Large intestine (tissue), 12 donors: ENCODE data around the gene ZMYM4. TPM values are rescaled to one million over a fixed set of nuclear protein-coding genes. Genes with fewer than 3 reads are reported as not detected.
"Not testable (repeated sequence)": the region's sequence is repeated elsewhere in the genome, so short reads cannot be mapped to it uniquely, and the experiment has no call there.

Experiments used
- DNase-seq, 2 donors: peaks; one replicate each; pipeline versions ENCODE4 v3.0.0 to v3.0.0-alpha.2; 2013
- H3K27ac ChIP-seq: one replicate; pipeline ENCODE4 v1.5.1; 2013; ENCODE audit warnings: low read length
- H3K27me3 ChIP-seq: 2 replicates; pipeline ENCODE4 v1.6.1; 2013; ENCODE audit warnings: low read length; ENCODE audit not compliant: control insufficient read depth, insufficient read depth
- H3K36me3 ChIP-seq: 2 replicates; pipeline ENCODE4 v1.6.1; 2013; ENCODE audit warnings: low read length; ENCODE audit not compliant: control insufficient read depth, insufficient read depth
- H3K4me1 ChIP-seq: one replicate; pipeline ENCODE4 v1.6.1; 2013; ENCODE audit warnings: low read length; ENCODE audit not compliant: control insufficient read depth, insufficient read depth
- H3K4me3 ChIP-seq: one replicate; pipeline ENCODE4 v1.5.1; 2013; ENCODE audit warnings: low read length
- H3K9me3 ChIP-seq: one replicate; pipeline ENCODE4 v1.6.1; 2013; ENCODE audit warnings: mild to moderate bottlenecking, low read depth, low read length, moderate library complexity; ENCODE audit not compliant: control insufficient read depth
- WGBS: methylation state at CpG from one replicate; pipeline ENCODE4 v1.1.5; 2013; ENCODE audit warnings: low lambda C conversion rate; ENCODE audit not compliant: insufficient coverage; 5-methylcytosine and 5-hydroxymethylcytosine counted together
- long read RNA-seq, 11 donors: transcript quantifications; one replicate each; lab custom pipeline, GENCODE V29; 2026
- polyA plus RNA-seq: library from polyadenylated mRNA; unstranded; fragments of 120-200 nt; gene quantifications from one replicate; pipeline ENCODE4 v1.2.1, GENCODE V29; 2013

Gene ZMYM4
- polyA plus RNA-seq, result 33.4 TPM
- long read RNA-seq, donor 1, result 0 reads
- long read RNA-seq, donor 2, full-length matches to known transcripts, result 2 of 24 reads
- long read RNA-seq, donor 2, partial matches to known transcripts, result 22 of 24 reads
- long read RNA-seq, donor 2, other reads (novel, unspliced or antisense), result 0 of 24 reads
- long read RNA-seq, donor 3, result 0 reads
- long read RNA-seq, donor 4, result 0 reads
- long read RNA-seq, donor 5, full-length matches to known transcripts, result 1 of 1 reads
- long read RNA-seq, donor 5, partial matches to known transcripts, result 0 of 1 reads
- long read RNA-seq, donor 5, other reads (novel, unspliced or antisense), result 0 of 1 reads
- long read RNA-seq, donor 6, partial matches to known transcripts, result 33 of 36 reads
- long read RNA-seq, donor 6, other reads (novel, unspliced or antisense), result 0 of 36 reads
- long read RNA-seq, donor 7, partial matches to known transcripts, result 5 of 5 reads
- long read RNA-seq, donor 7, other reads (novel, unspliced or antisense), result 0 of 5 reads
- long read RNA-seq, donor 8, partial matches to known transcripts, result 14 of 17 reads
- long read RNA-seq, donor 8, other reads (novel, unspliced or antisense), result 0 of 17 reads
- long read RNA-seq, donor 9, result 0 reads
- long read RNA-seq, donor 10, result 0 reads
- long read RNA-seq, donor 11, partial matches to known transcripts, result 0 of 2 reads
- long read RNA-seq, donor 11, other reads (novel, unspliced or antisense), result 0 of 2 reads

DNA sequence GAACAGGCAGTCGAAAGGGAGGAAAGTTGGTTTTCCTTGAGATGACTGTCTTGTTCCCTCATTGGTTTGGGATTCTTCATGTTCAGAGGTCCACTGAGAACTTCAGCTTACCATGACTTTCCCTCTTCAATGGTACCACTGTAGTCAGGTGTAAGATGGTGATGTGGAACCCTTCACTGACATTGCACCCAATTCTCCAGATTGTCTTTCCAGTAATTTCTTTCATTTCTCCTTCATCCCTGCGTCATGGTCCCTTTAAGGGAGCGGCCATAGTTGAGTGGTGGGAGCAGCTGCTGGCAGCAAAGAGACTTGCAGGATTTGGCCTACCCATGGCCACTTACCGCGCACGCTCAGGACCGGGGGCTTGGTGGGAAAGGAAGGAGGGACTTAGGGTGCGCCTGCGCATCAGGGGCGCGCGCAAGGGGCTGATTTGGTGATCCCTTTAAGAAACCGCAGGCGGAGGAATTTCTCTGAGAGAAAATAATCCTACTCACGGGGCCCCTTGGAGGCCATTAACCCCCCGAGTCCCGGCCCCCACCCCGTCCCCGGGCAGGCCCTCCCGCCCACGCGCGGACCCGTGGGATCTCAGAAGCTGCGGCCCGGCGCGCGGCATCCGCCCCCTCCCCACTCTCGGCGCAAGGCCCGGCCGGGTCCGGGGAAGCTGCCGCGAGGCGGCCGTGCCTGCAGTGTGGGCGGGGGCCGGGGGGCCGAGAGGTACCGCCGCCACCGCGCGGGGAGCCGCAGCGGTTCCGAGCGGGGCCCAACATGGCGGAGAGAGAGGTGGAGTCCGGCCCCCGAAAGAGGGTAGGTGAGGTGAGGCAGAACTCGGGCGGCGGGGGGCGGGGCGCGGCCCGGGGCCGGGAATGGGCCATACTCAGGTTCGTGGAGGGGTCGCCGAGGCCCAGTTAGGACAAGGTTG is at the start of gene ZMYM4:
ZMYM4 (plus strand) TSS at position 428 of the 919 bp plus-strand sequence; CDS start at position 766, 338 bp downstream.
- H3K36me3 ChIP-seq, result no peaks in the 10 kb centered on the region
- peaks cover 7% of the 10 kb centered on the region for H3K4me1 ChIP-seq

DNA sequence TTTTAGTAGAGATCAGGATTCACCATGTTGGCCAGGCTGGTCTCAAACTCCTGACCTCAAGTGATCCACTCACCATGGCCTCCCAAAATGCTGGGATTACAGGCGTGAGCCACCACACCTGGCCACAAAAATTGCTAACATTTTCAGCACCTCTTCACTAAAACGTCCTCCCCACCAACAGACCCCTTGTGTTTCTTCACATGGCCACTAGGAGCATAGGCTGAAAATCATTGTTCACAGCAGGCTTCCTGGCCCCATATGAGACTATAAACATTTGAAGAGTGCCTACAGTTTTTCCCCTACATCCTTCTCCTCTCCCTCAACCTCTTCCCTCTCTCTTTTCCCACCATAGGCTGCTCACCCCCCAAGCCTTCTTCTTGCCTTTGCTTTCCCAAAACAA is 47.5 kb upstream of the ZMYM4 start:
- Histone ChIP-seq H3K36me3 (no peaks in the 10 kb centered on the region), H3K4me1 (no peaks in the 10 kb centered on the region), H3K9me3 (no peaks in the 10 kb centered on the region), H3K27ac (no peak overlapping the region), H3K4me3 (no peak overlapping the region), H3K27me3 (no peaks in the 10 kb centered on the region)
- DNase-seq, result no peak
- WGBS, result no CpG with 5 or more reads among the region's 2 CpGs

More for the DNA sequence above, at the start of gene ZMYM4:
- WGBS, result no CpG with 5 or more reads among the region's 65 CpGs
- Histone ChIP-seq H3K9me3 (no peaks in the 10 kb centered on the region), H3K27ac (peak within 1 kb of the TSS; percentile 50), H3K27me3 (no peaks in the 10 kb centered on the region), H3K4me3 (peak within 1 kb of the TSS; percentile 82)
- peak; percentile 97 for DNase-seq

DNA sequence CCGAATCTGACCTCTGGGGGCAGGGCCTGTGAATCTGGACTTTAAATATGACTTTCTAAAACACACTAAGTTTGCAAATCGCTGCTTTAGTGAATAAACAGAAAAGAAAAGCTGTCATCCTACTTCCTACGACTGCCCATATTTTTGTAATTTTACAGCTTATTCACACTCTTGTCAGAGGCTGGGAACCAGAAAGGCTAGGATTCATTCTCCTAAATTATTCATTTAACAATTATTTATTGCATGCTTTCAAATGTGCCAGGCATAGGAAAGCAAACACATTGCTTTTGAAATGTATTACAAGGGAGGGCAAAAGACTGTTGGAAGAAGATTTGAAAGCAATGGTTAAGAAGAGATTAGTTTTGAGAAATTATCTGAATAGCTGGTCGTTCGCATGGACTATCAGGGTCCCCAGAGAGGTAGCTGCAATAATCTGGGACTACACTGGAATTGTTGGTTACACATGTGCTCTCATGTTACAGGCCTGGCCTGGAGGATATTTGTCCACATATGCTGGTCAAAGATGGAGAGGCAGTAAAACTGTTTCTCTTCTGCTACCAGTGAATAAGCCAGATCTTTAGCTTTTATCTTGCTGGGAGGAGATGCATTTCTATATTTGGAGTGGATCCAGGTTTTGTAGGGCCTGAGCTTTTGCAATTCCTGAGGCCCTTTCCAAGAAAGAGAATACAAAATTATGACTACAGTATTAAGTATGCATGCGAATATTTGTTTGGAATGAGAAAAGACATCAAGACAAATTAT is 46.0 kb upstream of the ZMYM4 start:
- Histone ChIP-seq H3K36me3 (no peaks in the 10 kb centered on the region), H3K4me1 (no peaks in the 10 kb centered on the region), H3K4me3 (no peak overlapping the region), H3K27me3 (no peaks in the 10 kb centered on the region), H3K27ac (no peak overlapping the region), H3K9me3 (no peaks in the 10 kb centered on the region)
- WGBS, result 73% methylated on average over 2 of the region's 6 CpGs
- DNase-seq, result peak; percentile 8 to 31

DNA sequence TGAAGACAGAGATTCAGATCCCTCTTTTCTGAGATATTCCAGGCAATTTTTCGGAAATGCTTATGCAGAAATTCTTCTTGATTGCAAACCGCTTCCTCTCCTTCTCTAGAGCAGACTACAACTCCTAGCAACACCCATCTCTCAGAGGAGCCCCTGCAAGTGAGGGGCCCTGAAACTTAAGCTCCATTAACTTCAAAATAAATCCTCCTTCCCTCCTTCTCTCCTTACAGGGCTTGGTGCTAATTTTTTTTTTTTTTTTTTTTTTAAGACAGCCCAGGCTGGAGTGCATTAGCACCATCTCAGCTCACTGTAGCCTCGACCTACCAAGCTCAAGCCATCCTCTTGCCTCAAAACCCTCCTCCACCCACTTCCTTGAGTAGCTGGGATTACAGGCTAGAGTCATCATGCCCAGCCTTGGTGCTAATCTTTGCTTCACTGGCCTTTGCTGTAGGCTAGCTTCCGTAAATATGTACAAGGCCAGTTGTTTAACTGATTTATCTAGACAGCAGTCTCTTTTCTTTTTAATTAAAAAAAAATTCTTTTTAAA is 45.4 kb upstream of the ZMYM4 start:
- Histone ChIP-seq H3K4me3 (no peak overlapping the region), H3K27ac (peak overlapping the region; percentile 8), H3K27me3 (no peaks in the 10 kb centered on the region), H3K36me3 (no peaks in the 10 kb centered on the region), H3K4me1 (no peaks in the 10 kb centered on the region), H3K9me3 (no peaks in the 10 kb centered on the region)
- WGBS, result no CpG with 5 or more reads among the region's 4 CpGs
- no peak for DNase-seq

DNA sequence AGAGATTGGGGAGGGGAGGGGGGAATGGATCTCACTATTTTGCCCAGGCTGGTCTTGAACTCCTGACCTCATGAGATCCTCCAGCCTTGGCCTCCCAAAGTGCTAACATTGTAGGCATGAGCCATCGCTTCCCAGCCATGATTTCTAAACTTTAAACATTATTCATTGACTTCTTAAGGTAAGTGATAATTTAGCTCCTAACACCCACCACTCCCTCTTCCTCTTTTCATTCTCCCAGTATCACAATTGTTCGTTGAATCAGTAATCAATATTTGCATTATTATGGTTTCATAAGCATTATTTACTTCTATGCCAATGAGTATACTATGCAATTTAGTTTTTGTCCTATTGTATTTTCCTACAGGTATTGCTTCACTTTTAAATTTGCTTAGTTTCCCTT is 42.0 kb upstream of the ZMYM4 start:
- Histone ChIP-seq H3K27me3 (no peaks in the 10 kb centered on the region), H3K4me3 (no peak overlapping the region), H3K4me1 (no peaks in the 10 kb centered on the region), H3K9me3 (no peaks in the 10 kb centered on the region), H3K27ac (no peak overlapping the region), H3K36me3 (no peaks in the 10 kb centered on the region)
- WGBS, result 60% methylated on average over 1 of the region's 2 CpGs
- DNase-seq, result no peak

DNA sequence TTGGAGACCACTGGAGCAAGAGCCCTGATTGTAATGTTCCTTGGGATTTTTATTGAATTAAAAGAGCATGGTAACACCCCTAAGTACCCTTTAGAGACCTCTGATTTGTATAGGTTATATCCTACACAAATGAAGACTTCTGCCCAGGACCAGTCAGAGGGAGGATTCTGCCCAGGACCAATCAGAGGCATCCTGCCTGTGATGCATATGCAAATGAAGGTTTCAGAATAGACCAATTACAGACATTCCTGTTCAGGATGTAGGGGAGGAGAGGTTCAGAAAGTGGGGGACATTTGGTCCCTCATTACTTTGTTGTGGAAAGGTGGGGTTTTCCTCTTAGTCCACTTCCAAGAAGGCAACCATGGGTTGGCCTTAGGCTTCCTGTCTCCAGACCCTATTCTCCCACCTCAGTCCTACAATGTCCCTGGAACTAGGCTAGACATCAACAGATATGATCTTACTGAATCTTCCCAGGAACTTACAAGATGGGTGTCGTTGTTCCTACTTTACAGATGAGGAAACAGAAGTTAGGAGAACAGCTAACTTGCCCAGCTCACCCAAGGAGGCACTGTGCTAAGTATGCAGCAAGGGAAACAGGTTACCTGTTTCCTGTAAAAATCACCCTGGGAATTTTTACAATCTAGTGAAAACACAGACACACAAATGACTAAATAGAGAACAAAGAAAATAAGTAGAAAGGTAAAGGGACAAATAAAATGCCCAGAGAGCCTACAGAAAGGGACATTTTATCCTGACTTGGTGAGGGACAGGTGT is 38.7 kb upstream of the ZMYM4 start:
- WGBS, result no CpG with 5 or more reads among the region's 1 CpG
- H3K4me1 ChIP-seq, result no peaks in the 10 kb centered on the region
- H3K36me3 ChIP-seq, result no peaks in the 10 kb centered on the region
- no peak for DNase-seq
- H3K27ac ChIP-seq, result no peak overlapping the region
- H3K4me3 ChIP-seq, result no peak overlapping the region
- H3K9me3 ChIP-seq, result no peaks in the 10 kb centered on the region
- H3K27me3 ChIP-seq, result no peaks in the 10 kb centered on the region

DNA sequence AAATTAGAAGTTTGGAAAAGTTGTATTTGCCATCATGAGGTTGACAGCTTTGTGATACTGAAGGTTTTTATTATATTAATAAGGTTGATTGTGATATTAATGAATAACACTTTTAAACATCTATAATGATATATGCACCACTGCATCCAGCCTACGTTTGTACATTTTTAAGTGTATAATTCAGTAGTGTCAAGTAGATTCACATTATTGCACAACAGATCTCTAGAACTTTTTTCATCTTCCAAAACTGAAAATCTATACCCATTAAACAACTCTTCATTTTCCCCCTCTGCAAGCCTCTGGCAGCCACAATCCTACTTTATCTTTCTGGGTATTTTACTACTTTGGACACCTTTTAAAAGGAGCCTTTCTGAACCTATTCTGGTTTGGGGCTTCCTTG is 37.2 kb upstream of the ZMYM4 start:
- no peaks in the 10 kb centered on the region for H3K27me3 ChIP-seq
- no peaks in the 10 kb centered on the region for H3K9me3 ChIP-seq
- no peaks in the 10 kb centered on the region for H3K36me3 ChIP-seq
- DNase-seq, result no peak
- H3K27ac ChIP-seq, result no peak overlapping the region
- 100% methylated on average over 1 of the region's 1 CpG for WGBS
- H3K4me1 ChIP-seq, result no peaks in the 10 kb centered on the region
- H3K4me3 ChIP-seq, result no peak overlapping the region

DNA sequence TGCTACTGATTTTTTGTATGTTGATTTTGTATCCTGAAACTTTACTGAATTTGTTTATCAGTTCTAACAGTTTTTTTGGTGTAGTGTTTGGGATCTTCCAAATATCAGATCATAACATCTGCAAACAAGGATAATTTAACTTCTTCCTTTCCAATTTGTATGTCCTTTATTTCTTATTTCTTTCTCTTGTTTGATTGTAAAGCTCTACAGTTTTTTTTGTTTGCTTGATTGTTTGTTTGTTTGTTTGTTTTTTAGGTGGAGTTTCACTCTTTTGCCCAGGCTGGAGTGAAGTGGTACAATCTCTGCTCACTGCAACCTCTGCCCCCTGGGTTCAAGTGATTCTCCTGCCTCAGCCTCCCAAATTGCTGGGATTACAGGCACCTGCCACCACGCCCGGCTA is 31.7 kb upstream of the ZMYM4 start:
- not testable (repeated sequence) for DNase-seq, H3K27me3 ChIP-seq, H3K4me1 ChIP-seq, H3K4me3 ChIP-seq, H3K27ac ChIP-seq, H3K9me3 ChIP-seq, H3K36me3 ChIP-seq
- no CpG with 5 or more reads among the region's 2 CpGs for WGBS

DNA sequence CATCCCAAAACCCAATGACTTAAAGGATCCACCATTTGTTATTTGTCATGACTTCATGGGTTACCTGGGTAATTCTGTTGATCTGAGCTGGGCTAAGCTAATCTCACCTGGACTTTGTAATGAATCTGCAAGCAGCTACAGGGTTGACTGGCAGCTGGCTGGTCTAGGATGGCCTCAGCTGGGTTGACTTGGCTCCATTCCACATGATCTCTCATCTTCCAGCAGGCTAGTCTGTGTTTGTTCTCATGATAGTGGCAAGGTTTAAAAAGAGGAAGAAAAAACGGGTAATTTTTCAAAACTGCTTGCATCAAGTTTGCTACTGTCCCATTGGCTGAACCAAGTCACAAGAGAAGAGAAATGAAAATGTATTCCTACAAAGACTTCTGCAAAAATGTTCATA is 24.8 kb upstream of the ZMYM4 start:
- H3K36me3 ChIP-seq, result no peaks in the 10 kb centered on the region
- DNase-seq, result peak; percentile 87 to 96
- WGBS, result no CpG with 5 or more reads among the region's 1 CpG
- no peak overlapping the region for H3K4me3 ChIP-seq
- peak overlapping the region; percentile 28 for H3K27ac ChIP-seq
- no peaks in the 10 kb centered on the region for H3K4me1 ChIP-seq
- no peaks in the 10 kb centered on the region for H3K9me3 ChIP-seq
- no peaks in the 10 kb centered on the region for H3K27me3 ChIP-seq
